CD1c-positive myeloid dendritic cell (primary cell): ENCODE results near the gene EGLN2.
"Not testable (repeated sequence)": the region's sequence is repeated elsewhere in the genome, so short reads cannot be mapped to it uniquely, and the experiment has no call there.

ENCODE experiments used
- DNase-seq: peaks from one replicate; pipeline ENCODE4 v3.0.0-alpha.2; 2016; ENCODE audit errors: extremely low spot score

The EGLN2 gene

GRCh38 chr19:40802300-40803169 lies 3.5 kb downstream of the EGLN2 start:
- DNase-seq = peak; percentile 55

GRCh38 chr19:40803170-40803856 lies 4.3 kb downstream of the EGLN2 start:
- peak; percentile 9 for DNase-seq

- peak; percentile 41 for DNase-seq
Measured at GRCh38 chr19:40803857-40804782, 5.1 kb downstream of the EGLN2 start.

GRCh38 chr19:40804783-40805242 lies 5.8 kb downstream of the EGLN2 start:
- no peak for DNase-seq

- DNase-seq = no peak
Measured at GRCh38 chr19:40805258-40805868, 6.4 kb downstream of the EGLN2 start.

- DNase-seq = peak; percentile 81
Measured at GRCh38 chr19:40806423-40807146, 7.6 kb downstream of the EGLN2 start.

GRCh38 chr19:40807147-40808020 lies 8.4 kb downstream of the EGLN2 start:
- DNase-seq = no peak

- DNase-seq = no peak
Measured at GRCh38 chr19:40808021-40808325, 9.0 kb downstream of the EGLN2 start.

- DNase-seq = no peak
Measured at GRCh38 chr19:40808497-40808896, 9.5 kb downstream of the EGLN2 start.

- DNase-seq = no peak
Measured at GRCh38 chr19:40809358-40810086, 10.5 kb downstream of the EGLN2 start.

GRCh38 chr19:40810160-40810559 lies 11.2 kb downstream of the EGLN2 start:
- DNase-seq = no peak

- DNase-seq = peak; percentile 60
Measured at GRCh38 chr19:40810649-40811408, 11.8 kb downstream of the EGLN2 start.

- DNase-seq = no peak
Measured at GRCh38 chr19:40811478-40812341, 12.7 kb downstream of the EGLN2 start.

GRCh38 chr19:40812571-40812970 lies 13.6 kb downstream of the EGLN2 start:
- not testable (repeated sequence) for DNase-seq

- DNase-seq = no peak
Measured at GRCh38 chr19:40813182-40813581, 14.2 kb downstream of the EGLN2 start.

- no peak for DNase-seq
Measured at GRCh38 chr19:40815223-40815622, 16.2 kb downstream of the EGLN2 start.
